GM12864 (cell line): ENCODE data around the gene ITGA2.

Experiments used
- DNase-seq: peaks from one replicate; pipeline ENCODE4 v3.0.0-alpha.2; 2011; ENCODE audit warnings: low read depth
- H3K4me3 ChIP-seq: 2 replicates; pipeline ENCODE4 v1.5.1; 2011; ENCODE audit warnings: mild to moderate bottlenecking, low read depth, low read length, control low read depth
- CTCF ChIP-seq: IDR thresholded peaks from 2 replicates; pipeline ENCODE4 v1.5.1; 2011; ENCODE audit warnings: low read depth, mild to moderate bottlenecking, moderate library complexity, low read length, control low read depth, inconsistent platforms; ENCODE audit errors: missing control alignments

Gene ITGA2

GRCh38 chr5:53063176-53063575 lies 74.0 kb downstream of the ITGA2 start:
- DNase-seq: no peak
- H3K4me3 ChIP-seq: no peak overlapping the region
- TF ChIP-seq CTCF: no peak

DNA sequence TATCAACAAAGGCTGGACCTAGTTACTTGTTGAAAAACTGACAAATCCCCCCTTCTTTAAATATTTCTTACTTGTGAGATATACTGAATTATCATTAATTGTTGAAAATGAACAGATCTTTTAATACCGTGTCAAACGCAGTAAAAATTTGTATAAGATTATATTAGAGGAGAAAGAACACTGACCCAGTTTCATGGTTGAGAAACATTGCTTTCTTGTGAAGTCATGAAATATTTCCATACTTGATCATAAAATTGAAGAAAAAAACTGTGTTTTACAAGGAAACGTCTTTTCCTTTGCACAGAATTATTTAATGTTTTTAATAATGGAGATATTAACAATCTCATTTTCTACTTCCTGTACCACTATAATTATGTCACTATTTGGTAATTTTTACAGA lies 74.6 kb downstream of the ITGA2 start:
- no peak for TF ChIP-seq CTCF
- H3K4me3 ChIP-seq: no peak overlapping the region
- DNase-seq: no peak

DNA sequence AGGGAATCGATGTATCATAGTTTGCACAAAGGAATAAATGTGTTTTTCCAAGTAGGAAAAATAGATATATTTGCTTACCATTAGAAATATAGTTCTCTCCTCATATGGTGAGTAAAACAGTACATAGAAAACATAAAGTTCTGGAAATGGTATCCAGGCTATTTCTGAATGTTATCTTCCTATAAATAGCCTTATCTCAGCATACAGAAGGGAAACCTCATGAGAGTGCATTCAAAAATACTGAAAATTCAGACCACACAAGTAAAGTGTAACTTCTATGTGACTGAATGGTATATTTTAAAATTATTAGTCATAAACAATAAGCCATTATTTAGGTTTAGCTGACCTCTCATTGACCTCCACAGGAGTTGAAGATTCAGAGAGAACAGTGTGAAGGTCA lies 76.9 kb downstream of the ITGA2 start:
- no peak overlapping the region for H3K4me3 ChIP-seq
- TF ChIP-seq CTCF: no peak
- DNase-seq: no peak

GRCh38 chr5:53067641-53068040 lies 78.5 kb downstream of the ITGA2 start:
- DNase-seq: no peak
- no peak for TF ChIP-seq CTCF
- H3K4me3 ChIP-seq: no peak overlapping the region

DNA sequence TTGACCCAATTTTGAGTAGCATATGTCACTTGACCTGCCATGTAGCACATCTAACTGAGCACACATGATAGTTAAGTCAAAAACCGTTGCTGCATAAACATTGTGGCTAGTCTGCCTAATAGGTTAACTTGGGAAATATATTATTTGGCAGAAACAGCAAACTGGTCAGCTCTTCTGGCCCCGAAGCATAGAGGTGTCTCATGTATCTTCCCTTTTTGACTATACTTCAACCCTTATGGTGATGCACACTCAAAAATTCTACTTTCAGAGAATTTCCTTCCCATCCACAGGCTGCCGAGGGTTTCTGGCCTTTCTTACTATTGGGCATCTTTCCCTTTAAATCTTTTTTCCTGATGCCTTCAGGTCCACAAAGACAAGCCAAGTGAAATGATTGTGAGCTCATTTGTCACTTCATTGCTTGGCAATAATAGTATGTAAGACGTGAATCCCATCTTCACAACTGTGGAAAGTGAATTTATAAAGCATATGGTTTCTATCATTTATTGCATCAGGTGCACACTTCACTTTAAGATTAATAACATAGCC lies 79.2 kb downstream of the ITGA2 start:
- TF ChIP-seq CTCF: no peak
- no peak overlapping the region for H3K4me3 ChIP-seq
- no peak for DNase-seq

- DNase-seq: no peak
- H3K4me3 ChIP-seq: no peak overlapping the region
- no peak for TF ChIP-seq CTCF
Observed at GRCh38 chr5:53069626-53070025, 80.5 kb downstream of the ITGA2 start.

GRCh38 chr5:53071298-53071697 lies 82.1 kb downstream of the ITGA2 start:
- no peak for DNase-seq
- H3K4me3 ChIP-seq: no peak overlapping the region
- TF ChIP-seq CTCF: no peak
